AG09309 (cell line): ENCODE results near the gene GH2.

Experiments
- DNase-seq: peaks from one replicate; pipeline ENCODE4 v3.0.0-alpha.2; 2010; ENCODE audit warnings: low read depth
- H3K4me3 ChIP-seq: 2 replicates; pipeline ENCODE4 v1.5.1; 2011; ENCODE audit warnings: mild to moderate bottlenecking, low read depth, low read length, moderate library complexity; ENCODE audit not compliant: control insufficient read depth
- CTCF ChIP-seq: IDR thresholded peaks from 2 replicates; pipeline ENCODE4 v1.5.1; 2011; ENCODE audit warnings: mild to moderate bottlenecking, low read depth, low read length, inconsistent platforms; ENCODE audit not compliant: insufficient read depth, control insufficient read depth; ENCODE audit errors: missing control alignments

GH2 gene

GRCh38 chr17:63833026-63833740 lies 48.6 kb downstream of the GH2 start:
- no peak overlapping the region for H3K4me3 ChIP-seq
- no peak for DNase-seq
- no peak for TF ChIP-seq CTCF

- no peak for DNase-seq
Measured at GRCh38 chr17:63832455-63832854, 49.3 kb downstream of the GH2 start.

GRCh38 chr17:63832014-63832413 lies 49.7 kb downstream of the GH2 start:
- H3K4me3 ChIP-seq: no peak overlapping the region
- TF ChIP-seq CTCF: no peak
- no peak for DNase-seq

More at GRCh38 chr17:63832455-63832854, 49.3 kb downstream of the GH2 start:
- TF ChIP-seq CTCF: no peak
- H3K4me3 ChIP-seq: no peak overlapping the region

- H3K4me3 ChIP-seq: no peak overlapping the region
- no peak for TF ChIP-seq CTCF
Measured at GRCh38 chr17:63831505-63831904, 50.2 kb downstream of the GH2 start.

GRCh38 chr17:63830904-63831491 lies 50.7 kb downstream of the GH2 start:
- no peak overlapping the region for H3K4me3 ChIP-seq
- TF ChIP-seq CTCF: no peak
- DNase-seq: no peak

More at GRCh38 chr17:63831505-63831904, 50.2 kb downstream of the GH2 start:
- no peak for DNase-seq

- TF ChIP-seq CTCF: no peak
- no peak for DNase-seq
- H3K4me3 ChIP-seq: no peak overlapping the region
Measured at GRCh38 chr17:63830278-63830677, 51.5 kb downstream of the GH2 start.
